ENCODE data around the gene UBE2D1.
"Not testable (repeated sequence)": the region's sequence is repeated elsewhere in the genome, so short reads cannot be mapped to it uniquely, and the experiment has no call there.

The UBE2D1 gene

GRCh38 chr10:58396057-58396456 lies 61.3 kb downstream of the UBE2D1 start:
- no peak overlapping the region for H3K4me3 ChIP-seq (ENCODE audit: low read length in 2 of 2)
- no peak overlapping the region for H3K27ac ChIP-seq (ENCODE audit: low read depth in 2 of 2, low read length in 2 of 2)
- H3K9ac ChIP-seq (ENCODE audit: low read depth in 1 of 2, low read length in 2 of 2) = no peak overlapping the region
- no peaks in the 10 kb centered on the region for H3K27me3 ChIP-seq (ENCODE audit: control insufficient read depth in 2 of 2, insufficient read depth in 2 of 2, low read length in 2 of 2)
- peaks cover 30 to 38% of the 10 kb centered on the region in 2 donors for H3K36me3 ChIP-seq (ENCODE audit: control insufficient read depth in 2 of 2, insufficient read depth in 2 of 2, low read length in 2 of 2)
- H3K9me3 ChIP-seq (ENCODE audit: control insufficient read depth in 2 of 2, low read length in 2 of 2) = no peaks in the 10 kb centered on the region
- no peaks in the 10 kb centered on the region for H3K4me1 ChIP-seq (ENCODE audit: control insufficient read depth in 2 of 2, insufficient read depth in 2 of 2, low read length in 2 of 2)

- Histone ChIP-seq H3K4me3 (ENCODE audit: low read length in 2 of 2) (no peak overlapping the region), H3K4me1 (ENCODE audit: control insufficient read depth in 2 of 2, insufficient read depth in 2 of 2, low read length in 2 of 2) (no peaks in the 10 kb centered on the region), H3K9ac (ENCODE audit: low read depth in 1 of 2, low read length in 2 of 2) (no peak overlapping the region), H3K27ac (ENCODE audit: low read depth in 2 of 2, low read length in 2 of 2) (no peak overlapping the region), H3K36me3 (ENCODE audit: control insufficient read depth in 2 of 2, insufficient read depth in 2 of 2, low read length in 2 of 2) (peaks cover 18 to 27% of the 10 kb centered on the region in 2 donors), H3K9me3 (ENCODE audit: control insufficient read depth in 2 of 2, low read length in 2 of 2) (no peaks in the 10 kb centered on the region), H3K27me3 (ENCODE audit: control insufficient read depth in 2 of 2, insufficient read depth in 2 of 2, low read length in 2 of 2) (no peaks in the 10 kb centered on the region)
Measured at GRCh38 chr10:58397830-58398229, 63.0 kb downstream of the UBE2D1 start.

- Histone ChIP-seq H3K9me3 (ENCODE audit: control insufficient read depth in 2 of 2, low read length in 2 of 2) (no peaks in the 10 kb centered on the region), H3K4me1 (ENCODE audit: control insufficient read depth in 2 of 2, insufficient read depth in 2 of 2, low read length in 2 of 2) (no peaks in the 10 kb centered on the region), H3K36me3 (ENCODE audit: control insufficient read depth in 2 of 2, insufficient read depth in 2 of 2, low read length in 2 of 2) (peaks cover 11 to 20% of the 10 kb centered on the region in 2 donors), H3K27me3 (ENCODE audit: control insufficient read depth in 2 of 2, insufficient read depth in 2 of 2, low read length in 2 of 2) (no peaks in the 10 kb centered on the region), H3K9ac (ENCODE audit: low read depth in 1 of 2, low read length in 2 of 2) (no peak overlapping the region), H3K4me3 (ENCODE audit: low read length in 2 of 2) (no peak overlapping the region), H3K27ac (ENCODE audit: low read depth in 2 of 2, low read length in 2 of 2) (no peak overlapping the region)
Measured at GRCh38 chr10:58399410-58399809, 64.6 kb downstream of the UBE2D1 start.

- Histone ChIP-seq H3K27me3 (ENCODE audit: control insufficient read depth in 2 of 2, insufficient read depth in 2 of 2, low read length in 2 of 2) (no peaks in the 10 kb centered on the region), H3K9me3 (ENCODE audit: control insufficient read depth in 2 of 2, low read length in 2 of 2) (no peaks in the 10 kb centered on the region), H3K4me1 (ENCODE audit: control insufficient read depth in 2 of 2, insufficient read depth in 2 of 2, low read length in 2 of 2) (no peaks in the 10 kb centered on the region), H3K9ac (ENCODE audit: low read depth in 1 of 2, low read length in 2 of 2) (no peak overlapping the region), H3K36me3 (ENCODE audit: control insufficient read depth in 2 of 2, insufficient read depth in 2 of 2, low read length in 2 of 2) (peaks cover 0 to 9% of the 10 kb centered on the region in 2 donors), H3K27ac (ENCODE audit: low read depth in 2 of 2, low read length in 2 of 2) (no peak overlapping the region), H3K4me3 (ENCODE audit: low read length in 2 of 2) (no peak overlapping the region)
Measured at GRCh38 chr10:58400609-58401008, 65.8 kb downstream of the UBE2D1 start.

GRCh38 chr10:58404001-58404400 lies 69.2 kb downstream of the UBE2D1 start:
- Histone ChIP-seq H3K27ac (ENCODE audit: low read depth in 2 of 2, low read length in 2 of 2) (no peak overlapping the region), H3K27me3 (ENCODE audit: control insufficient read depth in 2 of 2, insufficient read depth in 2 of 2, low read length in 2 of 2) (no peaks in the 10 kb centered on the region), H3K9ac (ENCODE audit: low read depth in 1 of 2, low read length in 2 of 2) (no peak overlapping the region), H3K9me3 (ENCODE audit: control insufficient read depth in 2 of 2, low read length in 2 of 2) (no peaks in the 10 kb centered on the region), H3K36me3 (ENCODE audit: control insufficient read depth in 2 of 2, insufficient read depth in 2 of 2, low read length in 2 of 2) (no peaks in the 10 kb centered on the region), H3K4me3 (ENCODE audit: low read length in 2 of 2) (no peak overlapping the region), H3K4me1 (ENCODE audit: control insufficient read depth in 2 of 2, insufficient read depth in 2 of 2, low read length in 2 of 2) (no peaks in the 10 kb centered on the region)

- no peak overlapping the region for H3K4me3 ChIP-seq (ENCODE audit: low read length in 2 of 2)
- H3K27me3 ChIP-seq (ENCODE audit: control insufficient read depth in 2 of 2, insufficient read depth in 2 of 2, low read length in 2 of 2) = no peaks in the 10 kb centered on the region
- H3K4me1 ChIP-seq (ENCODE audit: control insufficient read depth in 2 of 2, insufficient read depth in 2 of 2, low read length in 2 of 2) = no peaks in the 10 kb centered on the region
- no peaks in the 10 kb centered on the region for H3K36me3 ChIP-seq (ENCODE audit: control insufficient read depth in 2 of 2, insufficient read depth in 2 of 2, low read length in 2 of 2)
- H3K9ac ChIP-seq (ENCODE audit: low read depth in 1 of 2, low read length in 2 of 2) = no peak overlapping the region
- H3K9me3 ChIP-seq (ENCODE audit: control insufficient read depth in 2 of 2, low read length in 2 of 2) = no peaks in the 10 kb centered on the region
- H3K27ac ChIP-seq (ENCODE audit: low read depth in 2 of 2, low read length in 2 of 2) = no peak overlapping the region
Measured at GRCh38 chr10:58409956-58410610, 75.3 kb downstream of the UBE2D1 start.

GRCh38 chr10:58412502-58412961 lies 77.7 kb downstream of the UBE2D1 start:
- no peak overlapping the region for H3K9ac ChIP-seq (ENCODE audit: low read depth in 1 of 2, low read length in 2 of 2)
- H3K36me3 ChIP-seq (ENCODE audit: control insufficient read depth in 2 of 2, insufficient read depth in 2 of 2, low read length in 2 of 2) = no peaks in the 10 kb centered on the region
- H3K9me3 ChIP-seq (ENCODE audit: control insufficient read depth in 2 of 2, low read length in 2 of 2) = no peaks in the 10 kb centered on the region
- H3K27me3 ChIP-seq (ENCODE audit: control insufficient read depth in 2 of 2, insufficient read depth in 2 of 2, low read length in 2 of 2) = no peaks in the 10 kb centered on the region
- H3K4me1 ChIP-seq (ENCODE audit: control insufficient read depth in 2 of 2, insufficient read depth in 2 of 2, low read length in 2 of 2) = no peaks in the 10 kb centered on the region
- H3K27ac ChIP-seq (ENCODE audit: low read depth in 2 of 2, low read length in 2 of 2) = no peak overlapping the region
- no peak overlapping the region for H3K4me3 ChIP-seq (ENCODE audit: low read length in 2 of 2)

- H3K36me3 ChIP-seq (ENCODE audit: control insufficient read depth in 2 of 2, insufficient read depth in 2 of 2, low read length in 2 of 2) = no peaks in the 10 kb centered on the region
- no peak overlapping the region for H3K27ac ChIP-seq (ENCODE audit: low read depth in 2 of 2, low read length in 2 of 2)
Measured at GRCh38 chr10:58414270-58415041, 79.7 kb downstream of the UBE2D1 start.

GRCh38 chr10:58415757-58416156 lies 81.0 kb downstream of the UBE2D1 start:
- no peaks in the 10 kb centered on the region for H3K27me3 ChIP-seq (ENCODE audit: control insufficient read depth in 2 of 2, insufficient read depth in 2 of 2, low read length in 2 of 2)

More at GRCh38 chr10:58414270-58415041, 79.7 kb downstream of the UBE2D1 start:
- Histone ChIP-seq H3K9ac (ENCODE audit: low read depth in 1 of 2, low read length in 2 of 2) (no peak overlapping the region), H3K9me3 (ENCODE audit: control insufficient read depth in 2 of 2, low read length in 2 of 2) (no peaks in the 10 kb centered on the region), H3K4me1 (ENCODE audit: control insufficient read depth in 2 of 2, insufficient read depth in 2 of 2, low read length in 2 of 2) (no peaks in the 10 kb centered on the region), H3K4me3 (ENCODE audit: low read length in 2 of 2) (no peak overlapping the region), H3K27me3 (ENCODE audit: control insufficient read depth in 2 of 2, insufficient read depth in 2 of 2, low read length in 2 of 2) (no peaks in the 10 kb centered on the region)

GRCh38 chr10:58417902-58418301 lies 83.1 kb downstream of the UBE2D1 start:
- not testable (repeated sequence) for H3K36me3 ChIP-seq (ENCODE audit: control insufficient read depth in 2 of 2, insufficient read depth in 2 of 2, low read length in 2 of 2); H3K9ac ChIP-seq (ENCODE audit: low read depth in 1 of 2, low read length in 2 of 2); H3K4me1 ChIP-seq (ENCODE audit: control insufficient read depth in 2 of 2, insufficient read depth in 2 of 2, low read length in 2 of 2); H3K27ac ChIP-seq (ENCODE audit: low read depth in 2 of 2, low read length in 2 of 2); H3K4me3 ChIP-seq (ENCODE audit: low read length in 2 of 2); H3K9me3 ChIP-seq (ENCODE audit: control insufficient read depth in 2 of 2, low read length in 2 of 2); H3K27me3 ChIP-seq (ENCODE audit: control insufficient read depth in 2 of 2, insufficient read depth in 2 of 2, low read length in 2 of 2)

More at GRCh38 chr10:58415757-58416156, 81.0 kb downstream of the UBE2D1 start:
- Histone ChIP-seq H3K36me3 (ENCODE audit: control insufficient read depth in 2 of 2, insufficient read depth in 2 of 2, low read length in 2 of 2) (no peaks in the 10 kb centered on the region), H3K4me3 (ENCODE audit: low read length in 2 of 2) (no peak overlapping the region), H3K9ac (ENCODE audit: low read depth in 1 of 2, low read length in 2 of 2) (no peak overlapping the region), H3K9me3 (ENCODE audit: control insufficient read depth in 2 of 2, low read length in 2 of 2) (no peaks in the 10 kb centered on the region), H3K27ac (ENCODE audit: low read depth in 2 of 2, low read length in 2 of 2) (no peak overlapping the region), H3K4me1 (ENCODE audit: control insufficient read depth in 2 of 2, insufficient read depth in 2 of 2, low read length in 2 of 2) (no peaks in the 10 kb centered on the region)

Data from mucosa of rectum (tissue), 2 donors.